Esophagus muscularis mucosa (tissue), 4 donors: ENCODE measurements around the gene ACBD4.

ENCODE experiments used
- EP300 ChIP-seq: sonication (generic); formaldehyde crosslinking; IDR thresholded peaks from one replicate; pipeline ENCODE4 v1.6.1; 2017; ENCODE audit warnings: antibody characterized with exemption
- POLR2A ChIP-seq: fragments of 450-650 bp; IDR thresholded peaks from one replicate; pipeline ENCODE4 v1.6.1; 2017; ENCODE audit warnings: antibody characterized with exemption, moderate library complexity, mild to moderate bottlenecking, low read depth
- POLR2AphosphoS5 ChIP-seq, 2 donors: sonication (generic); formaldehyde crosslinking; IDR thresholded peaks; one replicate each; pipeline ENCODE4 v1.6.1; 2017; ENCODE audit warnings: antibody characterized with exemption in 2 of 2
- TF ChIP-seq, protein P1 (sequence below), 3 experiments: fragments of 200-600 bp in 2 of 3; fragments of 450-650 bp in 1 of 3; sonication (generic) in 2 of 3; IDR thresholded peaks; one replicate each; pipeline ENCODE4 v1.5.1; 2017 to 2019; ENCODE audit warnings: antibody characterized with exemption in 3 of 3, mild to moderate bottlenecking in 2 of 3, moderate library complexity in 1 of 3

DNA sequence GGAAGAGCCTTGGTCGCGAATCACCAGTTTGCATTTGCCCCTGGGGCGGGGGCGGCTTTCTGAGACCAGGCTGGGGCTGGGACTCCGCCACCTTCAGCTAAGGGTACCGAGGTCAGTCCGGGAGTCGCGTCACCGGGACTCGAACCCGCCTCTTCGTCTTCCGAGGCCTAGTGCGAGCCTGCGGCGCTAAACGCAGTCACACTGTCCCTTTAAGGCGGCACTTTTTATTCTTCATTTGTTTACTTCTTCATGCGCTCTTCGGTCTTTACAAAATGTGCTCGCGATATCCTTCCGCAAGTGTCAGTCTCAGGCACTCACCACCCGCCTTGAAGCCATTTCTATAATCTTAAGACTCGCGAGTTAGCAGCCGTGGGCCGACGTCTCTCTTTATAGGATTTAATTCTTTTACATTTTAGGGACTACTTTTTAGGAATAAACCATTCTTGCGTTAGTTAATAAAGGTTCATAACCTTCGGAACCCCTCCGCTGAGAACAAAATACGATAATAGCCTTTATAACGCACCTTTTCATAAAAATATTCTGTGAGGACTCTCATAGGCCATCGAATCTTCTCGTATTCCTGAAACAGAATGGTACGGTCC, 12.2 kb downstream of the ACBD4 start:
- TF ChIP-seq, protein P1, sequence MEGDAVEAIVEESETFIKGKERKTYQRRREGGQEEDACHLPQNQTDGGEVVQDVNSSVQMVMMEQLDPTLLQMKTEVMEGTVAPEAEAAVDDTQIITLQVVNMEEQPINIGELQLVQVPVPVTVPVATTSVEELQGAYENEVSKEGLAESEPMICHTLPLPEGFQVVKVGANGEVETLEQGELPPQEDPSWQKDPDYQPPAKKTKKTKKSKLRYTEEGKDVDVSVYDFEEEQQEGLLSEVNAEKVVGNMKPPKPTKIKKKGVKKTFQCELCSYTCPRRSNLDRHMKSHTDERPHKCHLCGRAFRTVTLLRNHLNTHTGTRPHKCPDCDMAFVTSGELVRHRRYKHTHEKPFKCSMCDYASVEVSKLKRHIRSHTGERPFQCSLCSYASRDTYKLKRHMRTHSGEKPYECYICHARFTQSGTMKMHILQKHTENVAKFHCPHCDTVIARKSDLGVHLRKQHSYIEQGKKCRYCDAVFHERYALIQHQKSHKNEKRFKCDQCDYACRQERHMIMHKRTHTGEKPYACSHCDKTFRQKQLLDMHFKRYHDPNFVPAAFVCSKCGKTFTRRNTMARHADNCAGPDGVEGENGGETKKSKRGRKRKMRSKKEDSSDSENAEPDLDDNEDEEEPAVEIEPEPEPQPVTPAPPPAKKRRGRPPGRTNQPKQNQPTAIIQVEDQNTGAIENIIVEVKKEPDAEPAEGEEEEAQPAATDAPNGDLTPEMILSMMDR (IDR thresholded peaks at IDR 0.05): no peak
- TF ChIP-seq POLR2AphosphoS5 (IDR thresholded peaks at IDR 0.05): peak; percentile 60 to 78
- TF ChIP-seq POLR2A: no peak
- TF ChIP-seq EP300: no peak
